DND-41 (cell line): ENCODE measurements around the gene KLHL18.

Experiments
- ATAC-seq: fragments of 200-7000 bp; cut with Tn5 transposase; 3 replicates; pipeline ENCODE4 v1.9.1; 2021; ENCODE audit warnings: low read depth; ENCODE audit not compliant: insufficient read depth
- DNase-seq: peaks from one replicate; pipeline ENCODE4 v3.0.0-alpha.2; 2020
- H2AFZ ChIP-seq: 2 replicates; pipeline ENCODE4 v1.6.0; 2012; ENCODE audit warnings: low read depth, low read length
- H3K27ac ChIP-seq: 2 replicates; pipeline ENCODE4 v1.5.1; 2012; ENCODE audit warnings: low read length, inconsistent platforms
- H3K27me3 ChIP-seq: fragments of 200-600 bp; sonication (generic); 2 replicates; pipeline ENCODE4 v1.6.0; 2012; ENCODE audit warnings: low read length, mild to moderate bottlenecking, inconsistent platforms; ENCODE audit not compliant: insufficient read depth, poor library complexity
- H3K36me3 ChIP-seq: 2 replicates; pipeline ENCODE4 v1.5.1; 2012; ENCODE audit warnings: low read length, inconsistent platforms; ENCODE audit not compliant: insufficient read depth
- H3K4me1 ChIP-seq: 2 replicates; pipeline ENCODE4 v1.5.1; 2012; ENCODE audit warnings: mild to moderate bottlenecking, low read length; ENCODE audit not compliant: insufficient read depth
- H3K4me2 ChIP-seq: 2 replicates; pipeline ENCODE4 v1.6.0; 2012; ENCODE audit warnings: mild to moderate bottlenecking, moderate library complexity, low read length, inconsistent platforms; ENCODE audit not compliant: insufficient read depth
- H3K4me3 ChIP-seq, 2 experiments: fragments of 200-600 bp in 1 of 2; shearing (Covaris generic) in 1 of 2; 2 replicates each; pipeline ENCODE4 v1.5.1; 2012 to 2016; ENCODE audit warnings: inconsistent platforms in 2 of 2, low read length in 2 of 2, mild to moderate bottlenecking in 2 of 2, low read depth in 1 of 2, moderate library complexity in 1 of 2
- H3K79me2 ChIP-seq: 2 replicates; pipeline ENCODE4 v1.6.0; 2012; ENCODE audit warnings: low read length, inconsistent platforms; ENCODE audit not compliant: insufficient read depth
- H3K9ac ChIP-seq: 2 replicates; pipeline ENCODE4 v1.6.0; 2012; ENCODE audit warnings: low read depth, mild to moderate bottlenecking, inconsistent platforms, low read length, moderate library complexity
- H3K9me3 ChIP-seq: 2 replicates; pipeline ENCODE4 v1.5.1; 2012; ENCODE audit warnings: low read length, moderate library complexity, mild to moderate bottlenecking, inconsistent platforms; ENCODE audit not compliant: insufficient read depth, severe bottlenecking
- H4K20me1 ChIP-seq: 2 replicates; pipeline ENCODE4 v1.6.0; 2012; ENCODE audit warnings: low read length; ENCODE audit not compliant: insufficient read depth
- EZH2 ChIP-seq: IDR thresholded peaks from 3 replicates; pipeline ENCODE4 v1.6.1; 2012; ENCODE audit warnings: borderline replicate concordance, low read depth, mild to moderate bottlenecking, moderate library complexity, low read length, inconsistent platforms; ENCODE audit not compliant: severe bottlenecking
- TF ChIP-seq, protein P1 (sequence below): IDR thresholded peaks from 2 replicates; pipeline ENCODE4 v1.5.1; 2012; ENCODE audit warnings: borderline replicate concordance, low read length, moderate library complexity, mild to moderate bottlenecking; ENCODE audit not compliant: poor library complexity, severe bottlenecking; ENCODE audit errors: extremely low read depth

Gene KLHL18

DNA sequence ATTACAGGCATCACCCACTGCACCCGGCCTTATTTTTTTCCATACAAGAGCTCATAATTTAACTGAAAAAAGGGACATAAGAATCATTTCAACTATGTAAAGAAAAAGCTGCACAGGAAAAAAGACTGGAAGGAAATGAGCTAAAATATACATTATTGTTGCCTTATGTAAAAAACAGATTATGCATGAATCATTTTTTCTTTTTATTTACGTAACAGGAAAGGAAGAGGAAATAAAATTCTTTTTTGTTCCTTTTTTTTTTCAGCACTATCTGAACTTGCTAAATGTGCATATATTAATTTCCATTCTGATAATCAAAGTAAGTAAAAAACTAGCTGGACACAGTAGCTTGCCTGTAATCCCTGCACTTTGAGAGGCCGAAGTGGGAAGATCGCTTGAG, 12.2 kb upstream of the KLHL18 start:
- Histone ChIP-seq H3K79me2 (no peaks in the 10 kb centered on the region), H3K4me1 (peaks cover 24% of the 10 kb centered on the region), H4K20me1 (no peaks in the 10 kb centered on the region), H3K9ac (no peak overlapping the region), H3K4me2 (no peak overlapping the region), H3K9me3 (no peaks in the 10 kb centered on the region), H3K27ac (no peak overlapping the region), H3K36me3 (no peaks in the 10 kb centered on the region), H2AFZ (no peak overlapping the region), H3K27me3 (no peaks in the 10 kb centered on the region), H3K4me3 (no peak overlapping the region)
- TF ChIP-seq EZH2, result no peak
- TF ChIP-seq, protein P1, sequence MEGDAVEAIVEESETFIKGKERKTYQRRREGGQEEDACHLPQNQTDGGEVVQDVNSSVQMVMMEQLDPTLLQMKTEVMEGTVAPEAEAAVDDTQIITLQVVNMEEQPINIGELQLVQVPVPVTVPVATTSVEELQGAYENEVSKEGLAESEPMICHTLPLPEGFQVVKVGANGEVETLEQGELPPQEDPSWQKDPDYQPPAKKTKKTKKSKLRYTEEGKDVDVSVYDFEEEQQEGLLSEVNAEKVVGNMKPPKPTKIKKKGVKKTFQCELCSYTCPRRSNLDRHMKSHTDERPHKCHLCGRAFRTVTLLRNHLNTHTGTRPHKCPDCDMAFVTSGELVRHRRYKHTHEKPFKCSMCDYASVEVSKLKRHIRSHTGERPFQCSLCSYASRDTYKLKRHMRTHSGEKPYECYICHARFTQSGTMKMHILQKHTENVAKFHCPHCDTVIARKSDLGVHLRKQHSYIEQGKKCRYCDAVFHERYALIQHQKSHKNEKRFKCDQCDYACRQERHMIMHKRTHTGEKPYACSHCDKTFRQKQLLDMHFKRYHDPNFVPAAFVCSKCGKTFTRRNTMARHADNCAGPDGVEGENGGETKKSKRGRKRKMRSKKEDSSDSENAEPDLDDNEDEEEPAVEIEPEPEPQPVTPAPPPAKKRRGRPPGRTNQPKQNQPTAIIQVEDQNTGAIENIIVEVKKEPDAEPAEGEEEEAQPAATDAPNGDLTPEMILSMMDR, result no peak
- no peak for DNase-seq
- ATAC-seq, result no peak

DNA sequence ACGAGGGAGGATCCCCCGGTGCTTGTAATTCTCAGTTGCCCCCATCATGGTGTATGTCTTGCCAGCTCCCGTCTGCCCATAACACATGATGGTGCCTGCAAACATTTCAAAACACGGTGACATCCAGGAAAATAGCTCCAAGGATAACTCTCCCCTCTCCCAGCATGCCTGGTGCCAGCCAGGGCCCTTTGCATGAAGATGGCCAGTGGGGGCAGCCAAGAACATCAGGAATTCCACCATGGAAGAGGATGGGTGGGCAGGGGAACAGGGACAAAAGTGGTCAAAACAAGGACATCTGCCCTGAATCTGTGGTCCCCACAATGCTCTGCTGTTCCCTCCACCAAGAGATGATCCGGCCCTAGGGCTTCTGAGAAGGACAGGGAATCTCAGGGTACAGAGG, 9.2 kb upstream of the KLHL18 start:
- Histone ChIP-seq H3K36me3 (no peaks in the 10 kb centered on the region; the same call in 1 of the 2 replicates), H3K9me3 (no peaks in the 10 kb centered on the region), H3K27me3 (no peaks in the 10 kb centered on the region), H4K20me1 (no peaks in the 10 kb centered on the region), H3K4me3 (no peak overlapping the region), H3K79me2 (no peaks in the 10 kb centered on the region), H2AFZ (no peak overlapping the region), H3K4me1 (no peaks in the 10 kb centered on the region), H3K4me2 (no peak overlapping the region), H3K27ac (no peak overlapping the region), H3K9ac (no peak overlapping the region)
- ATAC-seq (no peak), DNase-seq (no peak)
- TF ChIP-seq, protein P1, result no peak
- no peak for TF ChIP-seq EZH2

DNA sequence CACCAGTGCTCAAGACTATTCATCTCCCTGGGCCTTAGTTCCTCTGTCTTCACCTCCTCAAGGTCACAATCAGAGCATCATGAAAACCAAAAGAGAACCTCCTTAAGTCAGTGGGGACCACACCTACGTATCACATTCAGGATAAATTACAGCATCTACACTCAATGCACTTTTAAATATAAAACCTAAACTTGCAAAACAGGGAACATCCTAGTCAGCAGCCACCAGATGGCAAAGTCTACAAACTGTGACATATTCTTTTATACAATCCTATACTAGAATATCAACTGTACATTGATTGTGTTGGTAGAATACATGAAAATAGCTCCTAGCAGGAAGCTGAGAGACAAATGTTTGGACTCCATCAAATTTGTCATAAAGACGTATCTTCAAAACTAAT, 8.1 kb upstream of the KLHL18 start:
- Histone ChIP-seq H4K20me1 (no peaks in the 10 kb centered on the region), H3K36me3 (no peaks in the 10 kb centered on the region; the same call in 1 of the 2 replicates), H3K79me2 (no peaks in the 10 kb centered on the region), H3K4me3 (no peak overlapping the region), H2AFZ (no peak overlapping the region), H3K9me3 (no peaks in the 10 kb centered on the region), H3K27me3 (no peaks in the 10 kb centered on the region), H3K27ac (no peak overlapping the region), H3K9ac (no peak overlapping the region), H3K4me1 (no peaks in the 10 kb centered on the region), H3K4me2 (no peak overlapping the region)
- ATAC-seq (no peak), DNase-seq (no peak)
- TF ChIP-seq, protein P1, result no peak
- no peak for TF ChIP-seq EZH2

DNA sequence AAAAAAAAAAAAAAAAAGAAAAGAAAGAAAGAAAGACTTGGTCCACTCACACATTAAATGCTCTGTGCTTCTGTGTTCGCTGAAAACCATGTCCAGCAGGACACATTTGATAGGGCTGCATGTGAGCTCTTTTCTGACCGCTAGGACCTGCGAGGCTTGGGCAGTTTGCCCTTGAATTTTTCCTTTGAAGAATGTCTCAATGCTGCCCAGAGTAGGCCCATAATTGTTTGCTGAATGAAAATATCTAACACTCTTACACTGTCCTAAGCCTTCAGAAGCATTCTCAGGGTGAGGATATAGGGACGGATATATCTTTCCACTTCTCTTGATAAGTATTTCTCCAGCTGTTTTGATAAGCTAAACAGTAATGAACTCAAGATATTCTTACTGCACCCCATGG, 6.2 kb upstream of the KLHL18 start:
- Histone ChIP-seq H3K4me2 (no peak overlapping the region), H3K36me3 (no peaks in the 10 kb centered on the region; the same call in 1 of the 2 replicates), H3K4me1 (peaks cover 12% of the 10 kb centered on the region), H3K4me3 (no peak overlapping the region), H2AFZ (no peak overlapping the region), H3K27me3 (no peaks in the 10 kb centered on the region), H4K20me1 (no peaks in the 10 kb centered on the region), H3K9ac (no peak overlapping the region), H3K9me3 (no peaks in the 10 kb centered on the region), H3K79me2 (no peaks in the 10 kb centered on the region), H3K27ac (no peak overlapping the region)
- DNase-seq (no peak), ATAC-seq (no peak)
- TF ChIP-seq, protein P1, result no peak
- no peak for TF ChIP-seq EZH2
